Psoas muscle (tissue), 8 donors: Measurements from ENCODE around the gene INSRR. TPM values are rescaled to one million over a fixed set of nuclear protein-coding genes. Genes with fewer than 3 reads are reported as not detected.

Experiments
- ATAC-seq, 4 donors: fragments of 200-7000 bp; cut with Tn5 transposase; one replicate each; pipeline ENCODE4 v1.9.1; 2020; ENCODE audit warnings: moderate library complexity in 3 of 4, mild to moderate bottlenecking in 2 of 4
- DNase-seq, 2 donors: peaks; one replicate each; pipeline ENCODE4 v3.0.0-alpha.2; 2020
- H3K27ac ChIP-seq: fragments of 200-600 bp; one replicate; pipeline ENCODE4 v1.8.0; 2022
- H3K27me3 ChIP-seq, 3 donors: fragments of 200-600 bp in 1 of 3; one replicate each; pipeline versions ENCODE4 v1.6.1 to v1.8.0; 2013 to 2022; ENCODE audit warnings: low read length in 2 of 3, mild to moderate bottlenecking in 2 of 3, moderate library complexity in 1 of 3; ENCODE audit not compliant: insufficient read depth in 3 of 3
- H3K36me3 ChIP-seq, 2 donors: fragments of 200-600 bp in 1 of 2; one replicate each; pipeline versions ENCODE4 v1.6.1 to v1.8.0; 2013 to 2022; ENCODE audit warnings: low read depth in 1 of 2, mild to moderate bottlenecking in 1 of 2, moderate library complexity in 1 of 2; ENCODE audit not compliant: insufficient read depth in 1 of 2
- H3K4me1 ChIP-seq: fragments of 200-600 bp; one replicate; pipeline ENCODE4 v1.8.0; 2022
- H3K4me3 ChIP-seq: fragments of 200-600 bp; one replicate; pipeline ENCODE4 v1.8.0; 2022; ENCODE audit warnings: mild to moderate bottlenecking
- H3K9me3 ChIP-seq: fragments of 200-600 bp; one replicate; pipeline ENCODE4 v1.8.0; 2022
- CTCF ChIP-seq: fragments of 200-600 bp; IDR thresholded peaks from one replicate; pipeline ENCODE4 v1.8.0; 2022; ENCODE audit warnings: antibody characterized with exemption
- WGBS, 3 donors: extraction: QIAGEN DNeasy Blood & Tissue Kit; methylation state at CpG; one replicate each; pipeline versions ENCODE4 v1.1.6 to v1.1.7; 2013; 5-methylcytosine and 5-hydroxymethylcytosine counted together
- intact Hi-C, 2 donors: fragments of 100-400 bp; cut with DNase I; formaldehyde crosslinking; loops; one replicate each; pipeline versions ENCODE4 v1.11.0 to v1.14.2; 2022
- polyA plus RNA-seq, 3 donors: library from polyadenylated mRNA; stranded (reverse); fragments of 200-250 nt; gene quantifications; one replicate each; pipeline ENCODE4 v1.2.3, GENCODE V29; 2013
- total RNA-seq, 4 donors: library from RNA; stranded (reverse); fragmentation: NEBNext Ultra II Directional in 2 of 4; extraction: Animal tissue kit (Norgen Biotek cat#: 25700) in 2 of 4; gene quantifications; one replicate each; pipeline versions ENCODE4 v1.2.1 to v1.2.4, GENCODE V29; 2021 to 2023
- donor health status: healthy with polysubstance abuse.
- donor health status: DM: no; HTN: no; CAD: no; lungs with moderate emphysema.
- donor health status: Bipolar disorder and iron deficiency.
- donor health status: healthy.
- donor health status: DM: yes; HTN: yes; CAD: no.
- donor health status: DM: no; HTN: no; CAD: no.
- donor health status: DM: no; HTN: no; CAD: no.
- donor health status: DM: yes; HTN: yes; CAD: no.

INSRR gene
- total and polyA plus RNA-seq, 7 donors = under 0.01 to 0.07 TPM; not detected in 5

DNA sequence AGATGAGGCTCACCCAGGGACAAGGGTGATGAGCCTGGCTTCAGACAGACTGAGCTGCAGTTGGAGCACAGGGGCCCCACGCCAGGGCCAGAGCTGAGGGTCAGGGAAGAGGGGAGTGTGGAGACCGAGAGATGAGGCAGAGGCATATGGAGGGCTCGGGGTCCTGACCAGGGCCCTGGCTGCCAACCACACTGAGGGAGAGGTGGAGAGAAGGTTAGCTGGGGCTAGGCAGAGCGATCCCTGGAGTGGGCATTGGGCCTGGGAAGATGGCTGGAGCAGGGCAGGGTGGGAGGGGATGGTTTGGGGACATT is 42.6 kb upstream of the INSRR start:
- intact Hi-C loops = no loop called here
- H3K4me1 ChIP-seq = peaks cover 17% of the 10 kb centered on the region
- 67 to 90% (median 90%) methylated on average over 3 to 4 of the region's 4 CpGs for WGBS, 3 donors
- no peak for TF ChIP-seq CTCF
- H3K27ac ChIP-seq = no peak overlapping the region
- H3K9me3 ChIP-seq = no peaks in the 10 kb centered on the region
- no peak overlapping the region for H3K4me3 ChIP-seq
- H3K27me3 ChIP-seq = peaks cover 0 to 17% (median 0%) of the 10 kb centered on the region in 3 donors
- no peaks in the 10 kb centered on the region for H3K36me3 ChIP-seq
- ATAC-seq (no peak), DNase-seq (peak in 1 of 2 donors; percentile 39)

- DNase-seq = peak in 1 of 2 donors; percentile 41
- H3K4me1 ChIP-seq = peaks cover 17% of the 10 kb centered on the region
Measured at GRCh38 chr1:156900896-156901589, 42.1 kb upstream of the INSRR start.

GRCh38 chr1:156899956-156900718 is 41.2 kb upstream of the INSRR start:
- no peak for ATAC-seq
- WGBS, 3 donors = 42 to 53% (median 50%) methylated on average over 12 of the region's 12 CpGs
- peak in 1 of 2 donors; percentile 34 for DNase-seq
- Histone ChIP-seq H3K4me1 (peaks cover 17% of the 10 kb centered on the region), H3K4me3 (no peak overlapping the region), H3K9me3 (no peaks in the 10 kb centered on the region), H3K27me3 (peaks cover 0 to 17% (median 0%) of the 10 kb centered on the region in 3 donors), H3K36me3 (no peaks in the 10 kb centered on the region), H3K27ac (no peak overlapping the region)
- TF ChIP-seq CTCF = no peak
- intact Hi-C loops = no loop called here

More at GRCh38 chr1:156900896-156901589, 42.1 kb upstream of the INSRR start:
- 49 to 67% (median 52%) methylated on average over 6 of the region's 6 CpGs for WGBS, 3 donors
- Histone ChIP-seq H3K27ac (no peak overlapping the region), H3K27me3 (peaks cover 0 to 17% (median 0%) of the 10 kb centered on the region in 3 donors), H3K36me3 (no peaks in the 10 kb centered on the region), H3K4me3 (no peak overlapping the region), H3K9me3 (no peaks in the 10 kb centered on the region)
- no peak for ATAC-seq
- no peak for TF ChIP-seq CTCF
- intact Hi-C loops = no loop called here

DNA sequence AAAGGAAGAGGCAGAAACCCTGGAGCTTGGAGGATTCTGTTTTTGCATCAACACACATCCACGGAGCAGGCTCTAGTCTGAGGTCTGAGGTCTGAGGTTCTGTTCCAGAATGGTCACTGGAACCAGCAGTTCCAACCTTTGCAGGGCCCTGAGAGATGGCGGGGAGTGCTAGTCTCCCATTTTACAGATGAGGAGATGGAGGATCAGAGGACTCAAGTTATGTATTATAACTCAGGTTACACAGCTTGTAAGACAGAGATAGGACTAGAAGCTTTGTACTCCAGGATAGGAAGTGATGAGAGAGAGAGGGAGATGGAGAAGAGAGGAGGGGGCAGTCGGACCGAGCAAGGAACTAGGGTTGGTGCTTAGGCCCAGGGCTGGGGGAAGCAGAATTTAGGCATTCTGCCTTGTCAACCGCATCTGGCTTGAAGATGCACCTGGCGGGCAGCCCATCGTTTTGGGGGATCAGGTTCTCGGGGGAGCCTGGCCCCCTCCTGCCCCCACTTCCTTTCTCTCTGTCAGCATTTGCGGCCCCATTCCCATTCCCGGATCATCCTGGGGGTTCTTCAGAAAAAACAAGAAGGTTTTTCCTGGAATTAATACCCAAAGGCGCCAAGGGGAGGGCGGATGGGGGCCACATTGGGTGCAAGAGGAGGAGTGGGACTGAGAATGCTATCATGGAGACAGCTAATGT is 40.2 kb upstream of the INSRR start:
- Histone ChIP-seq H3K4me3 (no peak overlapping the region), H3K4me1 (peaks cover 17% of the 10 kb centered on the region), H3K27me3 (peaks cover 0 to 17% (median 0%) of the 10 kb centered on the region in 3 donors), H3K36me3 (no peaks in the 10 kb centered on the region), H3K9me3 (no peaks in the 10 kb centered on the region), H3K27ac (peak overlapping the region; percentile 46)
- intact Hi-C loops = no loop called here
- ATAC-seq = no peak
- 67 to 69% (median 68%) methylated on average over 12 of the region's 12 CpGs for WGBS, 3 donors
- peak in 1 of 2 donors; percentile 23 for DNase-seq
- TF ChIP-seq CTCF = no peak
